Measurements from ENCODE around the gene CMSS1.
A peak's percentile ranks its signal among the peaks of the same experiment; 100 is the strongest.

CMSS1 gene

GRCh38 chr3:100003609-100004503, 186.2 kb downstream of the CMSS1 start:
- DNase-seq, result no peak

- no peak for DNase-seq
Observed at GRCh38 chr3:100004931-100005330, 187.3 kb downstream of the CMSS1 start.

DNA sequence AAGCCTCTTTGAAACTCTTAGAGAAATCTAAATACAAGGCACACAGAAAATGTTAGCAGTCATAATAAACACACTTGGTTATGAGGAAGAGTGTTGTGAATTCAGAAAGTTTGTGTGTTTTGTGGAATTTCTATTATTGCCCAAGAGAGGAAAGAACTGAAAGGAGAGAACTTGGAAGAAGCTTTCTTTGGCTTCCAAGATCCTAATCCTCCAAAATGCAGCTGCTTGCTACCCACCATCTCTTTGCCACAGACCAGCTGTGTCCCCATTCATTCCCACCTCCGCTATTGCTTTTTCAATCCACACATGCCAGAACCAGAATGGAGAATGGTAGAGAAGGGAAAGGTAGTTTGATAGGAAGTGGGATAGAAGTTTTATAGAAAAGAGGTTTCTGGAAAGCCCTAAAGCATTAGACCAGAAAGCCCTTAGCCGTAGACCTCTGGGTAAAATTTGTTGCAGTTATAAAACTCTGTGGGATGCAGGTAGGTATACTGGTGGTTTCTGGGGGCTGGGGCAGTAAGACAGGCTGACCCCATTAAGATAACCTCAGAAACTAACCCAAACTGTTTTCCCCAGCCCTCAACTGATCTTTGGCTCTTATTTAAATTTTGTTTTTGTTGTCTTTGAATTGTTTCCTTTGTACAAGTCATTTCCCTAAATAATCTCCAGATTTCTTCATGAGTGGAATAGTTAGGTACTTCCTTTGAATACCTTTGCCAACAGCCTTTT, 188.2 kb downstream of the CMSS1 start:
- no peak for DNase-seq

DNA sequence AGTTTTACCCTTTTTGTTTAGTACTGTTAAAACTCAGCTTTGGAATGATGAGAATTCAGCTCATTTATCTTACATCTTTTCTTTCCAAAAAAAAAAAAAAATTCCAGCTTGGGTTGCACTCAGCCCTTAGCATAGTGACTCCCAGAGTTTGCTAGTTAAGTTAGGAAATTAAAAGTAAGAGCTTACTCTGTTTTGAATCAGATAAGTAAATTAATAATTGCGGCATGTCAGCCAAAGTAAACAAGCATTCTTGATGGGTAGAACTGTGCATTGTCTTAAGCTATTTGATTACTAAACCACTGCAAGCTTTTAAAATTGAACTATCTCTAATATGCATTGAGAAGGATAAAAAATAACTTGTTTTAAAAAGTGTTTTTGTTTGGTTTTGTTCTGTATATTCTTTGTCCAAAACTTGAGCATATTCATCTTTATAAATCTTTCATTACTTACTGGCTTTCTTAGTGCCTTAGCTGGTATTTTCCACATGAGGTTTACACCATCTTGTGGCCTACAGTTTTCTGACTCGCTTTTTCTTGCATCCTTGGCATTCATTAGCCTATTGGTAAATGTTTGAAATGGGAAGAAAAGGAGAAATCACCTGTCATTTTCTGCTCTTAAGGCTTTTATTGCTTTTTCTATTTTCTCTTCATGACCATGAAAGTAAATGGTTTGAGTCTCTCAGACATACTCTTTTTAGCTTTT, 189.1 kb downstream of the CMSS1 start:
- DNase-seq, result peak in 1 of 2 experiments; percentile 14

- no peak for DNase-seq
Observed at GRCh38 chr3:100007313-100007712, 189.7 kb downstream of the CMSS1 start.

DNA sequence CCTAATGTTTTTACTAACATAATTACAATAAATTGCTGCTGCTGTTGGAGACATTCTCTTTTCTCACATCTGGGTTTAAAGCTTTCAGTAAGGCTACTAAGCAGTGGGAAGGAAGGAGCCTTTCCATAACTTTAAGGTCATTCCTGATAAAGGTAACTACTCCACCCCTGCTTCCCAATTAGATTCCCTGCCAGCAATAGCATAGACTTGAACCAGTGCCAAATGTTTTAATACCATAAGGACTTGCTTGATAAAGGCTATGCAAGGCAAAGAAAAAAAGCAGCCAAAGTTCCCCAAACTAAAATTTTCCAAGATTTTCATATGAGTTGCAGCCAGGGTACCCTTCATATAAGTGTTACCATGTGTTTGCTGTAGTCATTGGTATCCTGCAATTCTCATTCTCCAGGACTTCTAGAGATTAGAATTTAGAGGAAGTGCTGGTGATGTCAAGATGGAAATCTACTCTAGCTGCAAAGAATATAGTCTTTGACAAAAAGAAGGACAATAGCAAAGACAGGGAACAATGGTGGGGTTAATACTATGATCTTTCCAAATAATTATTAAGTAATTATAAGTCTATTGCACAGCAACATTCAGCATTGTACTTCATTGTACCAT, 190.5 kb downstream of the CMSS1 start:
- DNase-seq, result no peak

- no peak for DNase-seq
Observed at GRCh38 chr3:100009276-100010086, 191.8 kb downstream of the CMSS1 start.

DNA sequence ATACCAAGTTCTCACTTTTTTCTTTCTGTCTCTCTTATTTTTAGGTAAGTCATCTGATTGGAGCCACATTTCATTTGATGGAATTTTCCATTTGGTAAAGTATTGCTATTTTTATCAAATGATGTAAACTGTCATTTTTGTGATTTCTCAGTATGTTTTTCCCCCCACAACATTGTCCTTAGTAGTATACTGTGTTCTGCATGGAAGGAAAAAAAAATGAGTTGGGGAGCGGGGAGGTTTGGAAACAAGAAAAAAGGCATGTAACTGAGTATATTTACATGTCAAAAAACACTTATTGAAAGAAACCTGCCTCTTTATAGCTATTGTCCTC, 192.4 kb downstream of the CMSS1 start:
- DNase-seq, result no peak

GRCh38 chr3:100018806-100019205, 201.1 kb downstream of the CMSS1 start:
- no peak for DNase-seq

GRCh38 chr3:100019719-100020118, 202.1 kb downstream of the CMSS1 start:
- no peak for DNase-seq

DNA sequence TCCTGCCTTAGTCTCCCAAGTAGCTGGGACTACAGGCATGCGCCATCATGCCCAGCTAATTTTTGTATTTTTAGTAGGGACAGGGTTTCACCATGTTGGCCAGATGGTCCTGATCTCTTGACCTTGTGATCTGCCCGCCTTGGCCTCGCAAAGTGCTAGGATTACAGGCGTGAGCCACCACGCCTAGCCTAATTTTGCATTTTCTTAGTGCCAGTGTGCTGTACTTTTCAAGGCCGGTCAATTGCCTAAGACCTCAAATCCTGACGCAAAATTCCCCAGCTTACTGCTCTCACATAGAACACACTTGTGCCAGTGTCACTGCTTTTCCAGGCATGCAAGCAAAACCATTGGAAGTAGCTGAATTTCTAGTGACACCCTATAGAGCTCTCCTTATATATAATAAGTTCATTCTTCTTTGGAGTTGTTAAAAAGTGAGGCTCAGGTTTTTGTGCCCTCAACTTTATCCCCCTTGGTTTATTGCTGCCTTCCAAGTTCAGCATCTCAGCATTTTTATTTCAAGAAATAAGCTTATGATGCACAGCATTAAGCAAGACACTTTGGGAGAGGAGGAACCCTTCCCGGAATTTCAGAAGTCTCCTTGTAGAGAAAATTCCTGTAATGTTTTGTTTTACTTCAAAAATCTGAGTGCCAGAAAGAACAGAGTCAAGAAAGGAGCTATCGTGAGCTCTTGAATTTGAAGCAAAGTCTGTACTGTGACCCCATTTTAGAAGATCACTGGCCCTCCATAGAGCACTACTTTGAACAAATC, 203.4 kb downstream of the CMSS1 start:
- DNase-seq, result no peak

DNA sequence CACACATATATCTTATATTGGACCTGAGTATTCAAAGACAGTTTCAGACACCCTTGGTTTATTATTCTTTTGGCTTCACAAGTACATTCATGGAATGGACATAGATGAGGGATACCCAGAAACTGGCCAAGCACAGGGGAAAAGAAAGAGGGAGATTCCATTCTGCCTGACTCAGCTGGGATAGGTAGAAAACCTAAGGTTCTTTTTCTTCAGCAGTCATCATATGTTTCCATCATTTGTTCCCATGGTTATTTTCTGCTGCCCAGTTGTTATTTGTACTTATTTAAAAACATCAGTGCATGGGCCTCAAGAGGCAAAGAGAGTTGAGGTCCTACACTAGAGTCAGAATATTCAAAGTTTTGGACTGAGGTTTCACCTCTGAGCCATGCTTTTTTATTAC, 204.8 kb downstream of the CMSS1 start:
- DNase-seq, result no peak

GRCh38 chr3:100023150-100023549, 205.5 kb downstream of the CMSS1 start:
- DNase-seq, result no peak

DNA sequence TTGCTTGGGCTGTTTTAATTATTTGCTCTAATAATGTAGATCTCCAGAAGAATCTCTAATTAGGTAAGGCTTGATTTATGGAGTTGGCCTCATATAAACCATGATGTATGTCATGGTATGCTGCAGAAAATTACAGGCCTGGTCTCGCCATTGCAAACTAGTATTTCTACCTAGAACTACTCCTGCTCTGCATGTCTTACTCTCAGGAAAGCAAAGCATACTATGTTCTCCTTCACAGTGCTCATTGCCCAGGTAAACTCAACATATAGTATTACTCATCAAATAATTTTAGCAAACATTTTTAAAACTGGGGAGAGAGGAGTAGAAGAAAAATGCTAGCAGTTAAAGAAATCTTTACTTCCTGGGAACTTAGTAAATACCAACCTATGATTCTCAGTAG, 205.9 kb downstream of the CMSS1 start:
- DNase-seq, result no peak

GRCh38 chr3:100024520-100025303, 207.1 kb downstream of the CMSS1 start:
- DNase-seq, result no peak

GRCh38 chr3:100027321-100027720, 209.7 kb downstream of the CMSS1 start:
- DNase-seq, result no peak

DNA sequence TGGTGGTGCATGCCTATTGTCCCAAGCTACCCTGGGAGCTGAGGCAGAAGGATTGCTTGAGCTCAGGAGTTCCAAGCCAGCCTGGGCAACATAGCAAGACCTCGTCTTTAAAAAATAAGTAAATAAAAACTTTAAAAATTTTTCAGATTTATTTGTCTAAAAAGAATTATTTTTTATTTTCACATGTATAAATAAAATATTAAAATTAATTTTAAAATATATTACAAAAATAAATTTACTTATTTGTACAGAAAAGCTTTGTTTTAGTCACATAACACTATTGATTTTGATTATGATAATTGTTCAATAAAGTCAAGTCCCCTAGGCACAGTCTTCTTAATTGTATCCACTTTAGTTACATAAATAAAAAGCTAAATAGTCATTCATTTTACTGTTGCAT, 211.4 kb downstream of the CMSS1 start:
- DNase-seq, result no peak

DNA sequence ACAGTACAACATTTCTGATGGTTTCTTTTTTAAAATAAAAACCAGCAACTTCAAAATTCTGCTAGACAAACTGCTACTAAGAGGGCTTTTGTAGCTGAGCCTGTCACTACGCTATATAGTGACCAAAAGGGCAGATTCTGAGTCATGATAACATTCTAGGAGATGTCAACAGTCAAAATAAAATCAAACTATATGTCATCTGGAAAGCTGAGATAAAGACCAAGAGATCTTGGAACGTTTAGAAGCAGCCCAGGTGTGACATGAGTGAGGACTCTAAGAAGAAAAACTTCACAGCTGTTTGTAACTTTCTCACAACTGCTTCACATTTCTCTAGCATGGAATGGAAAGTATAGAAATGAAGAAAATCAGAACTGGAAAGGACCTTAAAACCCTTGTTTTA, 212.0 kb downstream of the CMSS1 start:
- no peak for DNase-seq

- no peak for DNase-seq
Observed at GRCh38 chr3:100030346-100030745, 212.7 kb downstream of the CMSS1 start.

DNA sequence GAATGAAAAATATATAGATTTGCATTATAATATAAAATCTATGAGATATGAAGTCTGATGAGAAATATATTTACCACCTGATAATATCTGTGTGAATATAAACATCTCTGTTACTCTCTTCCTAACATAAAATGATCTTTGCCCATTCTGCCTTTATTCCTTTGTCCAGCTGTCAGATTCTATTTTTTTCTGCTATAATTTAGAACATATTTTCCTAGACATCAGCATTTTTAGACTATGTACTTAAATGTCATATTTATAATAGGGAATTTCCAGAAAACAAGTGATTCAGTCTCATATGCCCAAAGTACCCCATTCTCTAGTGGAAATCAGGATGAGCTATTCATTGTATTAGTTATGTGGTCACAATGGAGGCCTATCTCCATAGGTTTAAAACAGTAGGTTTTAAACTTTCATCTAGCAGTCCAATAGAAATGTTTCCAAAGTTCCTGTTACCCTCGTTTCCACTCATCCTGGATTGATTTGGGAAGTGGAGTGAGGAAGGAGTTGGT, 213.3 kb downstream of the CMSS1 start:
- DNase-seq, result no peak

GRCh38 chr3:100032243-100032642, 214.6 kb downstream of the CMSS1 start:
- no peak for DNase-seq

Data from SW 1271 (cell line).